Tibial nerve (tissue), 4 donors: ENCODE data around the gene CNTN5. TPM values are rescaled to one million over a fixed set of nuclear protein-coding genes. Genes with fewer than 3 reads are reported as not detected.

Source experiments
- DNase-seq, 2 donors: peaks; one replicate each; pipeline ENCODE4 v3.0.0-alpha.2; 2019; ENCODE audit warnings: low spot score in 2 of 2
- H3K27ac ChIP-seq, 4 donors: fragments of 200-600 bp; sonication (generic) in 3 of 4; one replicate each; pipeline ENCODE4 v1.5.1; 2017 to 2019; ENCODE audit warnings: mild to moderate bottlenecking in 1 of 4
- H3K27me3 ChIP-seq, 2 donors: fragments of 200-600 bp; sonication (generic) in 1 of 2; one replicate each; pipeline versions ENCODE4 v1.5.1 to v1.6.0; 2017 to 2019
- H3K36me3 ChIP-seq, 3 donors: fragments of 200-600 bp; sonication (generic); one replicate each; pipeline ENCODE4 v1.5.1; 2018 to 2019
- H3K4me1 ChIP-seq, 4 donors: fragments of 200-600 bp; sonication (generic) in 3 of 4; one replicate each; pipeline ENCODE4 v1.5.1; 2017 to 2019
- H3K4me3 ChIP-seq, 4 donors: fragments of 200-600 bp; sonication (generic) in 3 of 4; one replicate each; pipeline ENCODE4 v1.5.1; 2017 to 2019; ENCODE audit warnings: mild to moderate bottlenecking in 1 of 4, moderate library complexity in 1 of 4
- H3K9me3 ChIP-seq, 4 donors: fragments of 200-600 bp; sonication (generic) in 3 of 4; one replicate each; pipeline ENCODE4 v1.5.1; 2017 to 2019
- EP300 ChIP-seq, 2 donors: sonication (generic); formaldehyde crosslinking; IDR thresholded peaks; one replicate each; pipeline ENCODE4 v1.6.1; 2017; ENCODE audit warnings: antibody characterized with exemption in 2 of 2, mild to moderate bottlenecking in 1 of 2
- POLR2A ChIP-seq, 2 donors: fragments of 450-650 bp; IDR thresholded peaks; one replicate each; pipeline ENCODE4 v1.6.1; 2017; ENCODE audit warnings: antibody characterized with exemption in 2 of 2, mild to moderate bottlenecking in 2 of 2, moderate library complexity in 2 of 2
- WGBS, 2 donors: methylation state at CpG; one replicate each; pipeline ENCODE4 v1.1.5; 2018; 5-methylcytosine and 5-hydroxymethylcytosine counted together
- total RNA-seq, 4 donors: library from RNA; depleted of rRNA; stranded (reverse); fragments of >200 nt; gene quantifications; one replicate each; pipeline ENCODE4 v1.1.0, GENCODE V29; 2016
- TF ChIP-seq, protein P1 (sequence below), 5 experiments: fragments of 200-600 bp in 3 of 5; fragments of 450-650 bp in 2 of 5; sonication (generic) in 3 of 5; IDR thresholded peaks; one replicate each; pipeline ENCODE4 v1.5.1; 2016 to 2019; ENCODE audit warnings: antibody characterized with exemption in 5 of 5, mild to moderate bottlenecking in 3 of 5, moderate library complexity in 2 of 5

The CNTN5 gene
- total RNA-seq, 4 donors from 2014 or later, result under 0.01 to 0.22 TPM; not detected in 2

DNA sequence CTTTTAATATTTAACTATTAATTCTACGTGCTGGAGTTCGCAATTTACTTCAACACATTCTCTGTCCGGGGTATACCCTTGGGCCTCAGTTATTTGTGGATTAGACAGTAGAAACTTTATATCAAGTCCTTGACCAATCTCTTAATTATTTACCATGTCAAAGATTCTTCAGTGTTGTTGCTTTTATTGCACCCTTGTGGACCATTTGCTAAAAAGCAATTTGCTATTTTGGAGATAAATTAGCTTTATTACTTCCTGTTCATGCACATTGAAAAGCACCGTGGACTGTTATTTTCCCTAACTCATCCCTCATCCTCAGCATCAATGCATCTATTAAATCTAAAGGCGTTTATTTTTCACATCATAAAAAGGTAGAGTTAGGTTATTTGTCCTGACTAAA, 609.9 kb downstream of the CNTN5 start:
- 49 to 61% methylated on average over 5 of the region's 5 CpGs for WGBS, 2 donors
- Histone ChIP-seq H3K9me3 (no peaks in the 10 kb centered on the region), H3K27me3 (no peaks in the 10 kb centered on the region), H3K4me3 (no peak overlapping the region), H3K36me3 (no peaks in the 10 kb centered on the region), H3K27ac (no peak overlapping the region), H3K4me1 (no peaks in the 10 kb centered on the region)
- DNase-seq, result no peak
- TF ChIP-seq POLR2A (IDR thresholded peaks at IDR 0.05) (no peak), EP300 (IDR thresholded peaks at IDR 0.05) (no peak)
- TF ChIP-seq, protein P1, sequence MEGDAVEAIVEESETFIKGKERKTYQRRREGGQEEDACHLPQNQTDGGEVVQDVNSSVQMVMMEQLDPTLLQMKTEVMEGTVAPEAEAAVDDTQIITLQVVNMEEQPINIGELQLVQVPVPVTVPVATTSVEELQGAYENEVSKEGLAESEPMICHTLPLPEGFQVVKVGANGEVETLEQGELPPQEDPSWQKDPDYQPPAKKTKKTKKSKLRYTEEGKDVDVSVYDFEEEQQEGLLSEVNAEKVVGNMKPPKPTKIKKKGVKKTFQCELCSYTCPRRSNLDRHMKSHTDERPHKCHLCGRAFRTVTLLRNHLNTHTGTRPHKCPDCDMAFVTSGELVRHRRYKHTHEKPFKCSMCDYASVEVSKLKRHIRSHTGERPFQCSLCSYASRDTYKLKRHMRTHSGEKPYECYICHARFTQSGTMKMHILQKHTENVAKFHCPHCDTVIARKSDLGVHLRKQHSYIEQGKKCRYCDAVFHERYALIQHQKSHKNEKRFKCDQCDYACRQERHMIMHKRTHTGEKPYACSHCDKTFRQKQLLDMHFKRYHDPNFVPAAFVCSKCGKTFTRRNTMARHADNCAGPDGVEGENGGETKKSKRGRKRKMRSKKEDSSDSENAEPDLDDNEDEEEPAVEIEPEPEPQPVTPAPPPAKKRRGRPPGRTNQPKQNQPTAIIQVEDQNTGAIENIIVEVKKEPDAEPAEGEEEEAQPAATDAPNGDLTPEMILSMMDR (IDR thresholded peaks at IDR 0.05), result no peak

DNA sequence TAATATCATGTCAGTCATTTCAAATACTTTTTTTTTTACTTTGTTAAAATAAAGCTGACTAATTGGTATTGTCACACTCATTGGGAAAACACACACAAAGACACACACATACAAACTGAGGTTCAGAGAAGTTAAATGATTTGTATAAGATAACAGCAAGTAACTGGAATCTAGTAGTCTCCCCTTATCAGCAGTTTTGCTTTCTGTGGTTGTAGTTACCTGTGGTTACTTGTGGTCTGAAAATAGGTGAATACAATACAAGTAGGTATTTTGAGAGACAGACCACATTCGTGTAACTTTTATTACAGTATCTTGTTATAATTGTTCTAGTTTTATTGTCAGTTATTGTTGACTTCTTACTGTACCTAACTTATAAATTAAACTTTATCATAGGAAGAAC, 610.9 kb downstream of the CNTN5 start:
- Histone ChIP-seq H3K27ac (no peak overlapping the region), H3K9me3 (no peaks in the 10 kb centered on the region), H3K36me3 (no peaks in the 10 kb centered on the region), H3K4me1 (no peaks in the 10 kb centered on the region), H3K4me3 (no peak overlapping the region), H3K27me3 (no peaks in the 10 kb centered on the region)
- TF ChIP-seq EP300 (IDR thresholded peaks at IDR 0.05), result no peak
- TF ChIP-seq POLR2A (IDR thresholded peaks at IDR 0.05), result no peak
- TF ChIP-seq, protein P1 (IDR thresholded peaks at IDR 0.05), result no peak
- WGBS, 2 donors, result 93 to 95% methylated on average over 1 of the region's 1 CpG
- no peak for DNase-seq

GRCh38 chr11:99632969-99633368, 612.2 kb downstream of the CNTN5 start:
- Histone ChIP-seq H3K9me3 (no peaks in the 10 kb centered on the region), H3K4me3 (no peak overlapping the region), H3K4me1 (no peaks in the 10 kb centered on the region), H3K27me3 (no peaks in the 10 kb centered on the region), H3K27ac (no peak overlapping the region), H3K36me3 (no peaks in the 10 kb centered on the region)
- 66 to 73% methylated on average over 2 of the region's 2 CpGs for WGBS, 2 donors
- DNase-seq, result no peak
- TF ChIP-seq EP300 (IDR thresholded peaks at IDR 0.05) (no peak), POLR2A (IDR thresholded peaks at IDR 0.05) (no peak)
- TF ChIP-seq, protein P1 (IDR thresholded peaks at IDR 0.05), result no peak

DNA sequence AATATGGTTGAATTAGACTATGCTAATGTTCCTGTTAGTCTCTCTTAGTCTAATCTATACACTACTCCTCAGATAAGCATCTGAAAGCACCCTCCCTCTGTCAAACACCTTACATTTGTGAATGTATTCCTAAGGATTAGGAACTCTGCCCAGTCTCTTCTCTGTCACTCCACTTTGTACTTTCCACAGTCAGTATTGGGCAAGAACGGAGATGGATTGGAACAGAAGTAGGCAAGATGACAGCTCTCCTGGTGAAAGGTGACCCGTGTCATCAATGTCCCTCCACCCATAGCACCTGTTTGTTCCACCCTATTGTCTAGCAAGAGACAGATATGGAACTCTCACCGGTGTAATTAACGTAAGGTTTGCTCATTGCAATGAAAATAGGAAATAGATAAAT, 613.8 kb downstream of the CNTN5 start:
- H3K27ac ChIP-seq, result no peak overlapping the region
- H3K4me3 ChIP-seq, result no peak overlapping the region
- no peak for DNase-seq
- H3K4me1 ChIP-seq, result no peaks in the 10 kb centered on the region
- no peaks in the 10 kb centered on the region for H3K9me3 ChIP-seq
- H3K27me3 ChIP-seq, result no peaks in the 10 kb centered on the region
- no peak for TF ChIP-seq EP300 (IDR thresholded peaks at IDR 0.05)
- WGBS, 2 donors, result 66 to 72% methylated on average over 4 of the region's 4 CpGs
- no peaks in the 10 kb centered on the region for H3K36me3 ChIP-seq

- DNase-seq, result no peak
- H3K36me3 ChIP-seq, result no peaks in the 10 kb centered on the region
- 58 to 61% methylated on average over 5 of the region's 5 CpGs for WGBS, 2 donors
These were observed 617.4 kb downstream of the CNTN5 start for GRCh38 chr11:99638073-99638553.

More at GRCh38 chr11:99638073-99638553, 617.4 kb downstream of the CNTN5 start:
- Histone ChIP-seq H3K4me1 (no peaks in the 10 kb centered on the region), H3K27ac (no peak overlapping the region), H3K9me3 (no peaks in the 10 kb centered on the region), H3K27me3 (no peaks in the 10 kb centered on the region), H3K4me3 (no peak overlapping the region)
- TF ChIP-seq, protein P1 (IDR thresholded peaks at IDR 0.05), result no peak
- TF ChIP-seq POLR2A (IDR thresholded peaks at IDR 0.05), result no peak
- no peak for TF ChIP-seq EP300 (IDR thresholded peaks at IDR 0.05)
